ENCODE measurements around the gene MEX3D.

The MEX3D gene

DNA sequence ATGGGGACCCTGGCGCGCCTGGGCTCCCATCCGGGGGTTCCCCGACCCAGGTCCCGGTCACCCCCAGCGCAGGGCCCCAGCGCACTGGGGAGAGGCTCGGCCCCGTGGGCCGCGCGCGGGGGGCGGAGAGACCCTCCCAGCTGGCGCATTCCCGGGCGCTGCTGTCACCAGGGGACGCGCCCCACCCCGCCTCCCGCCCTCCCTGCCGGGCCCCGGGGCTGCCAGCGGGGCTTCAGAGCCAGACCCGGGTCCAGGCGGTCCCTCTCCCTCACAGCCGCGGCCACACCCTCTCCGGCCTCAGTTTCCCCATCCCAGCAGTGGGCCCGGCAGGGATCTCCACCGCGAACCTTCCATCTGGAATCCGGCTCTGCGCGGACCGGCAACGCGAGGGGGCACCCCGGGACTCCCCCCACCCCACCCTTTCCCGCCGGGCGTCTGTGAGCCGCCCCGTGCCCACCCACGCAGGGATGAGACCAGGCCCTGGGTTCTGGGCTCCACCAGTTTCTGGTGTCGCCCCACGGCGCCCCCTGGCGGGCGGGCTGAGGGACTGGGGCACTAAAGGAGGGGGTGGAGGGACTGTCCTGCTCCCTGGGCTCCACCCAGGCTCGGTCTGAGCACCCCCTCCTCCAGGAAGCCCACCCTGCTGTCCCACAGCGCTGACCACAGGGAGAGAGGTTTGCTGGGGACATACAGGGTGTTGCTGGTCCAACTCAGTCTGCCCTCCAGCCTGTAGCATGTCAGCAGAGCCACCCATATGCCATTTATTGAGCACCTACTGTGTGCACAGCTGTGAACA lies 54.4 kb downstream of the MEX3D start:
- Mint-ChIP-seq H3K4me3 (no peak overlapping the region), H3K27ac (no peak overlapping the region), H3K4me1 (peaks cover 11% of the 10 kb centered on the region), H3K27me3 (peaks cover 17% of the 10 kb centered on the region), H3K36me3 (ENCODE audit: low read depth) (no peaks in the 10 kb centered on the region), H3K9me3 (no peaks in the 10 kb centered on the region)
- ATAC-seq = peak; percentile 47
- peak; percentile 77 for DNase-seq

DNA sequence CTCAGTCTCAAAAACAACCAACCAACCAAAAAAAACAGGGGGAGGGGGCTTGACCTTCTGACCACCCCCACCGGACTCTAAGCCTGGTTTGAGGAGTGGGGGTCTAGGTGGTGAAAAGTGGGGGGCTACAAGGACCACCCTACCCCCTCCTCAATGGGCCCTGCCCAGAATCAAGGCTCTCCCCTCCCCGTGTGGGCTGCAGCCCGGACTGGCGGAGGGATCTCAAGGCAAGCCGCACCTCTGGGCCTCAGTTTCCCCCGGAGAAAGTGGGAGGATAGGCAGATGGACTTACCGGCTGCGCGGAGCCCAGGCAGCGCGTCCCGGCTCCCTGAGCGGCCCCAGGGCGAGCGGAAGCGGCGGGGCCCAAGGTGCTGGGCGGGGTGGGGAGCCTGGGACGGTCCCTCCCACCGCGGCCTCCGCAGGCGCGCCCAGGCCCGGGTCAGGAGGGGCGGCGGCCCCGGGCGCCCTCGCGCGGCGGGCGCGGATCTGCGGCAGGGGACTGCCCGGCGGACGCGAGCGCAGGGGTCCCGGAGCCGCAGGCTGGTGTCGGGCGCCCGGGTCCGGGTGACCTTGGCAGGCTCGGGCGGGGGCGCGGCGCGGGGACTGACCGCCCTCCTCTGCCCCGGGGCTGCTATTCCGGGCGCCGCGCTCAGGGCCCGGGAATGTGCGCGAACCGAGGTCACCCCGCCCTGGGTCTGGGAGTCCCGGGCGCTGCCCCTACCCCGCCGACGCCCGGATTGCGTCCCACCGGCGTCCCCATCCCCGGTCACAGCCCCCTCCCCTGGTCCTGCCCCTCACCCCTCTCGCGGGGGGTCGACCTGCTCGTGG lies 55.2 kb downstream of the MEX3D start, which contains the start of gene ADAMTSL5:
Gene ADAMTSL5, minus strand, starts transcription at position 349 of the 828 bp plus-strand sequence. CDS start 2,076 bp downstream, outside the sequence.
- Mint-ChIP-seq H3K4me3 (peak within 1 kb of the TSS; percentile 73), H3K36me3 (ENCODE audit: low read depth) (no peaks in the 10 kb centered on the region), H3K4me1 (peaks cover 12% of the 10 kb centered on the region), H3K9me3 (no peaks in the 10 kb centered on the region), H3K27ac (no peak within 1 kb of the TSS), H3K27me3 (peaks cover 17% of the 10 kb centered on the region)
- peak; percentile 88 for ATAC-seq
- peak; percentile 81 for DNase-seq

DNA sequence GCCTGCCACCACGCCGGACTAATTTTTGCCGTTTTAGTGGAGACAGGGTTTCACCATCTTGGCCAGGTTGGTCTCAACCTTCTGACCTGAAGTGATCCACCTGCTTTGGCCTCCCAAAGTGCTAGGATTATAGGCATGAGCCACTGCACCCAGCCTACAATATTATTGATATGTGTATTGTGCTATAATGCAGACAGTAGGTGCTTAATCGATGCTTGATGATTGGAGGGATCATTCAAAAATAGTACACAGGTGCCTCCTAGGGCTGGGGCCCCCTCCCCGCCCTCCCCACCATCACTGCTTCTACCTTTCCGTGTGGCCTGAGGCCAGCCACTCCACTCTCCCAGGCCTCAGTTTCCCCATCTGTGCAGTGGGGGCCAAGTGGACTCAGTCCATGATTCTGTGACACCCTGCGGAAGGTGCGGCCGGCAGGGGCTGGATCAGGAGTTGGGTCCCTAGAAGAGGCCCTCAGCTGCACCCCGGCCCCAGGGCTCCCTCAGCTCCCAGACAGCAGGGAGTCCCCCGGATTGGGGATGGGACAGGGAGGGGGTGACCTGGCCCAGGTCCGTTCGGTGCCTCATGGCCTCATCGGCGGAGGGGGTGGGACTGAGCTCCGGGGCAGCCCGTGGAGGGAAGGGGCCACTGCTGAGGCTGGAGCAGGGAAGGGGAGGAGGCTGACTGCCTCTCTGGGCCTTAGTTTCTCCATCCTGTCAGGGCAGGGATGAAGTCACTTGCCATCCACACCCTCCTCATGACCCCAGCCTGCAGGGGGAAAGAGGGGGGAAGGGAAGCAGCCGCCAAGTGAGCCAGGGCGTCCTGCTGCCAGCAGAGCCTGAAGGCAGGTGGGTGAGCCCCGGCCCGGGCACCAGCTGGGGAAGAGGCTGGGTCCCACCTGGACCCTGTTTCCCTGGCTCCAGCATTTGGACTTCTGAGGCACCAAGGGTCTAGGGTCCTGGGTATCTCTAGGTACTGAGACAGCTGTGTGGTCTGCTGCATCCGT lies 56.5 kb downstream of the MEX3D start:
- H3K4me3 Mint-ChIP-seq = peak overlapping the region; percentile 73
- peaks cover 20% of the 10 kb centered on the region for H3K4me1 Mint-ChIP-seq
- peaks cover 18% of the 10 kb centered on the region for H3K27me3 Mint-ChIP-seq
- no peaks in the 10 kb centered on the region for H3K9me3 Mint-ChIP-seq
- H3K36me3 Mint-ChIP-seq (ENCODE audit: low read depth) = peaks cover 2% of the 10 kb centered on the region
- DNase-seq (no peak), ATAC-seq (no peak)
- no peak overlapping the region for H3K27ac Mint-ChIP-seq

DNA sequence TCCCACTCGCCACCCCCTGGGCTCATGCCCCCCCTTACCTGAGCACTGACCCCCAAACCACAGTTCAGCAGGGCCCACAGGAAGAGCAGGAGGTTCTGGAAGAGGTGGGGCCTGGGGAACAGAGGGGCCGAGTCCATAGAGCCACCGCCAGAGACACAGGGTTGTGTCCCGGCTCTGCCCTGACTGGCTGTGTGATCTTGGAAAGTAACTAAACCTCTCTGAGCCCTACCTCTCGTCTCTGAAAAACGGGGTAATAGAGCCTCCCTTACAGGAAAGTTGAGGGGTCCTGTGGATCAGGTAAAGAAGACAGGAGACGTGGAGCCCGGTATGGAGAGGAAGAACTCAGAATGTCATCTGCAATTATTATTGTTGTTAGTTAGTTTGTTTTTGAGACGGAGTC lies 57.3 kb downstream of the MEX3D start:
- Mint-ChIP-seq H3K9me3 (no peaks in the 10 kb centered on the region), H3K4me3 (no peak overlapping the region), H3K4me1 (peaks cover 20% of the 10 kb centered on the region), H3K36me3 (ENCODE audit: low read depth) (peaks cover 2% of the 10 kb centered on the region), H3K27me3 (peaks cover 17% of the 10 kb centered on the region), H3K27ac (no peak overlapping the region)
- DNase-seq (no peak), ATAC-seq (no peak)

DNA sequence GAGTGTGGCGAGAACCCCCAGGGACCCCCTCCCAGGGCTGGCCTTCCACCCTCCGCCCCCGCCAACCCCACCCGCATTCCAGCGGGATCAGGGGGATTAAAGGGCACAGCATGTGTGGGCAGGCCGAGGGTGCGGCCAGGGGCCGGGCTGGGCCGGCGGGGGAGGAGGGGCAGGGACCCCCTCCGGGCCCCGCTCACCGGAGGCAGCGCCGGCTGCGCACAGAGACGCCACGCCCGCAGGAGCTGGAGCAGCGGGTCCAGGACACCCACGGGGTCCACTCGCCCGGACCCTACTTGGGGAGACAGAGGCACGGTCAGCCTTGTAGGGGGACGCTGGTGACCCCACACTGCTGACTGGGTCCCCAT lies 57.7 kb downstream of the MEX3D start:
- H3K4me1 Mint-ChIP-seq = peaks cover 20% of the 10 kb centered on the region
- DNase-seq = no peak
- no peak for ATAC-seq
- peaks cover 20% of the 10 kb centered on the region for H3K27me3 Mint-ChIP-seq
- peaks cover 2% of the 10 kb centered on the region for H3K36me3 Mint-ChIP-seq (ENCODE audit: low read depth)
- H3K9me3 Mint-ChIP-seq = no peaks in the 10 kb centered on the region
- H3K27ac Mint-ChIP-seq = no peak overlapping the region
- no peak overlapping the region for H3K4me3 Mint-ChIP-seq

DNA sequence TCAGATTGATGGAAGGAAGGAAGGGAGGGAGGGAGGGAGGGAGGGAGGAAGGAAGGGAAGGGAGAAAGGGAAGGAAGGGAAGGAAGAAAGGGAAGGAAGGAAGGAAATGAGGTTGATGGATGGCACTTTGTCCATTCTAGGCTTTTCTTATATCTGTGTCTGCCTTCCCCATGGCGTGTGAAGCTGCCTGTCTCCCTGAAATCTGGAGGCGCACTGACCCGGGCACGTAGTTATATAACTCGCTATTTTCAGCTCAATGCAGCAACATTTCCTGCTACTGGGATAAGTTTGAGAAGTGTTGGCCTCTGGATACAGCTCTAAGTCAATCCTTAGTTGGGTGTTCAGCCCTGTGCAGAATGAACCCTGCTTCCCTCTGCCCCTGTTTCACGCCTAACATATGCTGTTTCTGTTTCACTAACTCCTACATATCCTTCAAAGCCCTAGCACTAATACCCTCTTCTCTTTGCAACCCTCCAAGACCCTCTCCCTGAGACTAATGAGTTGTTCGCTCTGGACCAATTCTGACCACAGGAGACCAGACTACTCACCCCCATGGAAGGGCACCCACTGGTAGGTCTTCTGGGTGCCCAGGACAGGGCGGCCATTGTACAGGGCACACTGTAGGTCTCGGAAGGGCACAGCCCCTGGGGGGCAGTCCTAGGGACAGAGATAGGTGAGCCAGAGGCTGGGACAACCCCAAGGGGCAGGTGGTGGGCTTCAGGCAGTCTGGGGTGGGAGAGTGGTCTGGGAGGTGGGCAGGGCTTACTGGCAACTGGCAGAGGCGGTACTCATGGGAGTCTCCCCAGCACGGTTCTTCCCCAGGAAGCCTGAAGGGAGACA lies 58.3 kb downstream of the MEX3D start:
- H3K27ac Mint-ChIP-seq = no peak overlapping the region
- ATAC-seq (no peak), DNase-seq (no peak)
- H3K4me1 Mint-ChIP-seq = peaks cover 20% of the 10 kb centered on the region
- peaks cover 20% of the 10 kb centered on the region for H3K27me3 Mint-ChIP-seq
- H3K36me3 Mint-ChIP-seq (ENCODE audit: low read depth) = peaks cover 2% of the 10 kb centered on the region
- no peaks in the 10 kb centered on the region for H3K9me3 Mint-ChIP-seq
- H3K4me3 Mint-ChIP-seq = no peak overlapping the region

DNA sequence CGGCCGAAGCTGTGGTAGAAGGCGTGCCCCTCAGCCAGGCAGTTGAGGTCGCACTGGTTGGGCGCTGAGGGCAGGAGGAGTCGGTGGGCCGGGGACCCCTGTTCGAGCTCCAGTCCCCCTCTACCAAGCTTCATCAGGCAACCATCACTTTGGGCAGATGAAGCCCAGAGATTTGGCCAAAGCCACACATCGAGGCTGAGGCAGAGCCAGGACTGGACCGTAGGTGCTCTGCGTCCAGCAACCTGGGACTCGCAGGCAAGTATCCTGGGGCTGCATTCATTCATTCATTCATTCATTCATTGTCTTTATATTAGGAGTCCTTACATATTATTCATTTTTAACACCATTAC lies 59.6 kb downstream of the MEX3D start:
- DNase-seq (no peak), ATAC-seq (no peak)
- no peaks in the 10 kb centered on the region for H3K9me3 Mint-ChIP-seq
- H3K4me3 Mint-ChIP-seq = no peak overlapping the region
- peaks cover 21% of the 10 kb centered on the region for H3K27me3 Mint-ChIP-seq
- H3K4me1 Mint-ChIP-seq = peaks cover 22% of the 10 kb centered on the region
- H3K27ac Mint-ChIP-seq = no peak overlapping the region
- H3K36me3 Mint-ChIP-seq (ENCODE audit: low read depth) = peaks cover 2% of the 10 kb centered on the region

DNA sequence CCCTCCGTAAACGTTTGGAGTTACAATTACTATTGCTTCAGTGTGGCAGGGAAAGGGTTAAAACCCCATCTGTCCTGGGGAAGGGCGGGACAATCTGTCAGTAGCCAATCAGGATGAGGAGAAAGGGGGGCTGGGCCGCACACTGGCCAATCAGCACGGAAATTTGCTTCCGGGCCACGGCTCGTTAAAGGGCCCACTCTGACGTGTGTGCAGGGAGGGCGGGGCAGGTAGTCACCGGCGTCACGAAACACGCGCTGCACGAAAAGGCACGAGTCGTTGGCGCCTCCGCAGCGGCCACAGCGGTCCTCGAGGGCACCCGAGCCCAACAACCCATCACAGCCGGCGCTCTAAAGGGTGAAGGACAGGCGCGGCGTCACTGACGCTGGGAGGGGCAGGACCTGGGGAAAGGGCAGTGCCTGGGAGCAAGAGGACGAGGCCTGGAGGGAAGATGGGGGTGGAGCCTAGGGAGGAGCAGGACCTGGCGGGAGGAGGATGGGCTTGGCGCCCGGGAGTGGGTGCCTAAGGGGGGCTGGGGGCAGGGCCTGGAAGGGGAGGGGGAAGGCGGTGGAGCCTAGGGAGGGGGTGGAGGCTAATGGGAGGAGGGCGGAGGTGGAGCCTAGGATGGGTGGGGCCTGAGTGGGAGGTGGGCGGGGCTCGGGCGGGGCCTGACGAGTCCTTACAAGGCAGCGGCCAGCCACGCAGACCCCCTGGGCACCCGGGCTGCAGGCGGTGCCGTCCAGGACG lies 60.2 kb downstream of the MEX3D start:
- peak overlapping the region; percentile 86 for H3K27ac Mint-ChIP-seq
- H3K4me3 Mint-ChIP-seq = peak overlapping the region; percentile 81
- H3K27me3 Mint-ChIP-seq = peaks cover 21% of the 10 kb centered on the region
- peaks cover 2% of the 10 kb centered on the region for H3K36me3 Mint-ChIP-seq (ENCODE audit: low read depth)
- no peaks in the 10 kb centered on the region for H3K9me3 Mint-ChIP-seq
- DNase-seq (peak; percentile 89), ATAC-seq (peak; percentile 84)
- H3K4me1 Mint-ChIP-seq = peaks cover 25% of the 10 kb centered on the region

DNA sequence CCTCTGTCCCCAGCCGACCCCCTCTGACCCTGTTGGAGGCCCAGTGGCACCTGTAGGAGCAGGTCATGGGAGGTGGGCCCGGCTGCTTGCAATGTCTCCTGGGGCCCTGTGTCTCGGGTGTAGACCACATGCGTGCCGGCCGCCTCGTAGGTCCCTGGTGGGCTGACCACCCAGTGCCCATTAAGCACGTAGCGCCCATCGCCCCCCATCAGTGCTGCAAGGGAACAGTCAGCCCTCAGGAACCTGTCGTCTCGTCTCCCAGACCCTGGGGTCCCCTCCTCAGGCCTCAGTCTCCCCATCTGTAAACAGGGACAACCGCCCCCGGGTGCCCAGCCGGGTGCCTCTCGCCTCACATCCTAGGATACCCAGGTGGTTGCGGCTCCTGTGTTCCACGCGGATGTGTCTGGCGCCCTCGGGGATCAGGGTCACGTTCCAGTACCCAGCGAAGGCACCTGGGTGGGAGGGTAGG lies 60.9 kb downstream of the MEX3D start:
- Mint-ChIP-seq H3K4me3 (no peak overlapping the region), H3K36me3 (ENCODE audit: low read depth) (peaks cover 2% of the 10 kb centered on the region), H3K27ac (no peak overlapping the region)

DNA sequence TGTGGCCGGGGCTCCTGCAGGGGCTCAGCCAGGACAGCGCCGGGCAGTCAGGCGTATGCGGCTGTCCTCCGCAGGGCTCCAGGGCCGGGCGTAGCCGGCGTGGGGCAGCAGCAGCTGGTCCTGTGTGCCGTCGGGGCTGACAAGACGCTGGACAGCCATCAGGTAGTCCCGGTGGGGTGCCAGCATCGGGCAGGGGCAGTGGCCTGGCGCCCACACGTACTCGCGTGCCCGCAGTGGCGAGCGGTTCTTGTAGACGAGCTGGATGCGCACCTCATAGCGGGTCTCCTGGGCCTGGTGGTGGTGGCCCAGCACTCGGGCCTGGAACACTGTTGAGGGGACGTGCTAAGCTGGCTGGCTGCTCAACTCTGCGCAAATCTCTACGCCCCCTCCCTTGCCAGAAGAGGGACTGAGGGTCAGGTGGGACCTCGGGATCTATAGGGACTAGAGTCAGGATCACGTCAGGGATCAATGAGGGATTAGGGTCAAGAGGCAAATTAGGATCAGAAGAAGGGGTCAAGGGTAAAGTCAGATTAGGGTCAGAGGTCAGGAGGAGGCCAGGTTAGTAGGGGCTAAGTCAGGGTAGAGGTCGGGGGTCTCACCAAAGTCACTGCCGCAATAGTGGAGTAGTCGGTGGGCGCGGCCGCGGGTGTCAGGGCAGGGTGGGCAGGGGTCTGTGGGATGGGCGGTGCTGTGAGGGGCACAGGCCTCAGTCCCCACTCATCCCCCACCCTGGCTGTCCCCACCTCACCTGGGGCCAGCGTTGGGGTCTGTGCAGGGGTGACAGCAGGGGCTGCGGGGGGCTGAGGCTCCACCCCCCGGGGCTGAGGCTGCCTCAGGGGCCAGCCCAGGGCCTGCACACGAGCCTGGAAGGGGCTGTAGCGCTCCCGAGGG lies 61.9 kb downstream of the MEX3D start:
- H3K27me3 Mint-ChIP-seq = peaks cover 20% of the 10 kb centered on the region
- ATAC-seq = no peak
- peak overlapping the region; percentile 41 for H3K27ac Mint-ChIP-seq
- H3K9me3 Mint-ChIP-seq = no peaks in the 10 kb centered on the region
- H3K4me1 Mint-ChIP-seq = peaks cover 23% of the 10 kb centered on the region
- DNase-seq = no peak
- H3K36me3 Mint-ChIP-seq (ENCODE audit: low read depth) = peaks cover 2% of the 10 kb centered on the region
- no peak overlapping the region for H3K4me3 Mint-ChIP-seq

More for the DNA sequence above, 60.9 kb downstream of the MEX3D start:
- no peaks in the 10 kb centered on the region for H3K9me3 Mint-ChIP-seq
- H3K27me3 Mint-ChIP-seq = peaks cover 22% of the 10 kb centered on the region
- DNase-seq = no peak
- ATAC-seq = no peak
- peaks cover 25% of the 10 kb centered on the region for H3K4me1 Mint-ChIP-seq

DNA sequence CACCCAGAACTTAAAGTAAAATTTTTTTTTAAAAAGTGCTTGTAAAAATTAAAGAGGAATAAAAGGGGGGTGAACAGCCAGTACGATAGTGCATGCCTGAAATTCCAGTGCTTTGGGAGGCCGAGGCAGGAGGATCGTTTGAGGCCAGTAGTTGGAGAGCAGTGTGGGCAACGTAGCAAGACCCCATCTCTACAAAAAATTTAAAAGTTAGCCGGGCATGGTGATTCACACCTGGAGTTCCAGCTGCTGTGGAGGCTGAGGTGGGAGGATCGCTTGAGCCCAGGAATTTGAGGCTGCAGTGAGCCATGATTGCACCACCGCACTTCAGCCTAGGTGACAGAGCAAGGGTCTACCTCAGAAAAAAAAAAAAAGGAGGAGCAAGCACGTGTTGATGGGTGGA lies 63.1 kb downstream of the MEX3D start:
- no peak overlapping the region for H3K27ac Mint-ChIP-seq
- H3K9me3 Mint-ChIP-seq = no peaks in the 10 kb centered on the region
- H3K36me3 Mint-ChIP-seq (ENCODE audit: low read depth) = peaks cover 2% of the 10 kb centered on the region
- DNase-seq (no peak), ATAC-seq (no peak)
- H3K27me3 Mint-ChIP-seq = peaks cover 19% of the 10 kb centered on the region
- peaks cover 19% of the 10 kb centered on the region for H3K4me1 Mint-ChIP-seq
- no peak overlapping the region for H3K4me3 Mint-ChIP-seq

All from activated naive CD8-positive, alpha-beta T cell treated with anti-CD3 and anti-CD28 coated beads, Interleukin-2, amount 50 U/mL, for 24 hours (primary cell).